Measurements from ENCODE around the gene MYO1H. TPM values are rescaled to one million over a fixed set of nuclear protein-coding genes. Genes with fewer than 3 reads are reported as not detected.

Gene MYO1H
- total RNA-seq, 4 donors from 2014 or later = 0.38 TPM; not detected in 3

GRCh38 chr12:109358154-109358869 is 10.6 kb downstream of the MYO1H start:
- DNase-seq (ENCODE audit: low spot score in 2 of 2) = no peak
- 72% methylated on average over 10 of the region's 10 CpGs for WGBS
- TF ChIP-seq POLR2A (IDR thresholded peaks at IDR 0.05) = no peak
- no peak for TF ChIP-seq CTCF (IDR thresholded peaks at IDR 0.05)
- TF ChIP-seq EP300 (IDR thresholded peaks at IDR 0.05) = no peak
- TF ChIP-seq POLR2AphosphoS5 (IDR thresholded peaks at IDR 0.05) = no peak
- Histone ChIP-seq H3K36me3 (no peaks in the 10 kb centered on the region), H3K27ac (no peak overlapping the region), H3K9me3 (no peaks in the 10 kb centered on the region), H3K4me3 (no peak overlapping the region), H3K4me1 (no peaks in the 10 kb centered on the region), H3K27me3 (no peaks in the 10 kb centered on the region)

GRCh38 chr12:109359131-109359690 is 11.5 kb downstream of the MYO1H start:
- TF ChIP-seq EP300 (IDR thresholded peaks at IDR 0.05) (no peak), POLR2A (IDR thresholded peaks at IDR 0.05) (no peak), POLR2AphosphoS5 (IDR thresholded peaks at IDR 0.05) (no peak), CTCF (IDR thresholded peaks at IDR 0.05) (no peak)

GRCh38 chr12:109369831-109370230 is 22.1 kb downstream of the MYO1H start:
- H3K27ac ChIP-seq = no peak overlapping the region
- H3K4me1 ChIP-seq = no peaks in the 10 kb centered on the region
- H3K9me3 ChIP-seq = no peaks in the 10 kb centered on the region
- no peak overlapping the region for H3K4me3 ChIP-seq
- WGBS = 83% methylated on average over 5 of the region's 5 CpGs
- H3K36me3 ChIP-seq = no peaks in the 10 kb centered on the region
- DNase-seq (ENCODE audit: low spot score in 2 of 2) = no peak
- no peak for TF ChIP-seq EP300 (IDR thresholded peaks at IDR 0.05)
- TF ChIP-seq POLR2AphosphoS5 (IDR thresholded peaks at IDR 0.05) = no peak
- no peak for TF ChIP-seq CTCF (IDR thresholded peaks at IDR 0.05)
- TF ChIP-seq POLR2A (IDR thresholded peaks at IDR 0.05) = no peak
- H3K27me3 ChIP-seq = no peaks in the 10 kb centered on the region

More at GRCh38 chr12:109359131-109359690, 11.5 kb downstream of the MYO1H start:
- Histone ChIP-seq H3K4me1 (no peaks in the 10 kb centered on the region), H3K9me3 (no peaks in the 10 kb centered on the region), H3K36me3 (no peaks in the 10 kb centered on the region), H3K27me3 (no peaks in the 10 kb centered on the region), H3K27ac (no peak overlapping the region), H3K4me3 (no peak overlapping the region)
- WGBS = 90% methylated on average over 20 of the region's 20 CpGs
- DNase-seq (ENCODE audit: low spot score in 2 of 2) = no peak

GRCh38 chr12:109377139-109377685 is 29.5 kb downstream of the MYO1H start:
- no peaks in the 10 kb centered on the region for H3K27me3 ChIP-seq
- H3K4me1 ChIP-seq = no peaks in the 10 kb centered on the region
- TF ChIP-seq POLR2A (IDR thresholded peaks at IDR 0.05) (no peak), CTCF (IDR thresholded peaks at IDR 0.05) (no peak), EP300 (IDR thresholded peaks at IDR 0.05) (no peak), POLR2AphosphoS5 (IDR thresholded peaks at IDR 0.05) (no peak)
- H3K36me3 ChIP-seq = no peaks in the 10 kb centered on the region
- no peak overlapping the region for H3K27ac ChIP-seq
- no peak for DNase-seq (ENCODE audit: low spot score in 2 of 2)
- H3K9me3 ChIP-seq = no peaks in the 10 kb centered on the region
- 58% methylated on average over 2 of the region's 2 CpGs for WGBS
- no peak overlapping the region for H3K4me3 ChIP-seq

GRCh38 chr12:109378569-109378968 is 30.9 kb downstream of the MYO1H start:
- H3K27ac ChIP-seq = no peak overlapping the region
- no peaks in the 10 kb centered on the region for H3K9me3 ChIP-seq
- WGBS = 72% methylated on average over 5 of the region's 5 CpGs
- no peak overlapping the region for H3K4me3 ChIP-seq
- H3K4me1 ChIP-seq = no peaks in the 10 kb centered on the region
- TF ChIP-seq POLR2A (IDR thresholded peaks at IDR 0.05) = no peak
- no peak for TF ChIP-seq CTCF (IDR thresholded peaks at IDR 0.05)
- no peak for TF ChIP-seq POLR2AphosphoS5 (IDR thresholded peaks at IDR 0.05)
- no peak for TF ChIP-seq EP300 (IDR thresholded peaks at IDR 0.05)
- H3K36me3 ChIP-seq = no peaks in the 10 kb centered on the region
- DNase-seq (ENCODE audit: low spot score in 2 of 2) = no peak
- no peaks in the 10 kb centered on the region for H3K27me3 ChIP-seq
